Testis (tissue), 2 donors: Measurements from ENCODE around the gene CREBBP.

Experiments
- POLR2A ChIP-seq: fragments of 450-650 bp; IDR thresholded peaks from one replicate; pipeline ENCODE4 v1.6.1; 2017; ENCODE audit warnings: antibody characterized with exemption, mild to moderate bottlenecking, moderate library complexity
- TF ChIP-seq, protein P1 (sequence below), 3 experiments: fragments of 450-650 bp in 2 of 3; fragments of 200-600 bp in 1 of 3; sonication (generic) in 1 of 3; IDR thresholded peaks; one replicate each; pipeline ENCODE4 v1.5.1; 2016 to 2019; ENCODE audit warnings: antibody characterized with exemption in 3 of 3, mild to moderate bottlenecking in 2 of 3, moderate library complexity in 1 of 3

DNA sequence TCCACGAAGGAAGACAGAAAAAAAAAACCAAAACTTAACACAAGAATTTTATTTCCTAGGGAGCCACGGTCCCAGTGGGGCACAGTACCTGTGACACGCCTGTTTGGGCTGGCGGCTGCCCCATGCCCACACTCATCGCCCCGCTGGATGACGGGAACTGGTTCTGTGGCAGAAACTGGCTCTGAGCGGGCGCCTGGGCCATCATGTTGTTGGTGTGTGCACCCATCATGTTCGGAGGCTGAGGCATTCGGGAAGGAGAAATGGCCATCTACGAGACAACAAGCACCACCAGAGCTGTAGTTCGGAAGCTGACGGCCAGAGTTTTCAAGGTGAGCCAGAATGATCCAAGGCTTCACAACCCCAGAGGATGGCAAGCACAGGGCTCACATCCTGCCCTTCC, 106.8 kb downstream of the CREBBP start:
- no peak for TF ChIP-seq POLR2A
- TF ChIP-seq, protein P1, sequence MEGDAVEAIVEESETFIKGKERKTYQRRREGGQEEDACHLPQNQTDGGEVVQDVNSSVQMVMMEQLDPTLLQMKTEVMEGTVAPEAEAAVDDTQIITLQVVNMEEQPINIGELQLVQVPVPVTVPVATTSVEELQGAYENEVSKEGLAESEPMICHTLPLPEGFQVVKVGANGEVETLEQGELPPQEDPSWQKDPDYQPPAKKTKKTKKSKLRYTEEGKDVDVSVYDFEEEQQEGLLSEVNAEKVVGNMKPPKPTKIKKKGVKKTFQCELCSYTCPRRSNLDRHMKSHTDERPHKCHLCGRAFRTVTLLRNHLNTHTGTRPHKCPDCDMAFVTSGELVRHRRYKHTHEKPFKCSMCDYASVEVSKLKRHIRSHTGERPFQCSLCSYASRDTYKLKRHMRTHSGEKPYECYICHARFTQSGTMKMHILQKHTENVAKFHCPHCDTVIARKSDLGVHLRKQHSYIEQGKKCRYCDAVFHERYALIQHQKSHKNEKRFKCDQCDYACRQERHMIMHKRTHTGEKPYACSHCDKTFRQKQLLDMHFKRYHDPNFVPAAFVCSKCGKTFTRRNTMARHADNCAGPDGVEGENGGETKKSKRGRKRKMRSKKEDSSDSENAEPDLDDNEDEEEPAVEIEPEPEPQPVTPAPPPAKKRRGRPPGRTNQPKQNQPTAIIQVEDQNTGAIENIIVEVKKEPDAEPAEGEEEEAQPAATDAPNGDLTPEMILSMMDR (IDR thresholded peaks at IDR 0.05) = no peak
